T-helper 2 cell treated with Interferon-gamma antibody and Interleukin-4, amounts not matched to agents 100 ng/mL and 5 ng/mL, for 36 hours (primary cell): ENCODE measurements around the gene SERPINA7. TPM values are rescaled to one million over a fixed set of nuclear protein-coding genes. Genes with fewer than 3 reads are reported as not detected.
"Not testable (repeated sequence)": the region's sequence is repeated elsewhere in the genome, so short reads cannot be mapped to it uniquely, and the experiment has no call there.

Experiments used
- intact Hi-C: fragments of 100-400 bp; cut with micrococcal nuclease; formaldehyde crosslinking; loops from one replicate; pipeline ENCODE4 v1.15.1; 2023
- total RNA-seq: library from RNA; stranded (reverse); gene quantifications from 2 replicates; pipeline ENCODE4 v1.2.3, GENCODE V29; 2022

Gene SERPINA7, protein sequence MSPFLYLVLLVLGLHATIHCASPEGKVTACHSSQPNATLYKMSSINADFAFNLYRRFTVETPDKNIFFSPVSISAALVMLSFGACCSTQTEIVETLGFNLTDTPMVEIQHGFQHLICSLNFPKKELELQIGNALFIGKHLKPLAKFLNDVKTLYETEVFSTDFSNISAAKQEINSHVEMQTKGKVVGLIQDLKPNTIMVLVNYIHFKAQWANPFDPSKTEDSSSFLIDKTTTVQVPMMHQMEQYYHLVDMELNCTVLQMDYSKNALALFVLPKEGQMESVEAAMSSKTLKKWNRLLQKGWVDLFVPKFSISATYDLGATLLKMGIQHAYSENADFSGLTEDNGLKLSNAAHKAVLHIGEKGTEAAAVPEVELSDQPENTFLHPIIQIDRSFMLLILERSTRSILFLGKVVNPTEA
- not detected in 2 replicates for total RNA-seq

GRCh38 chrX:106038625-106039024, at the start of gene SERPINA7:
Gene SERPINA7, minus strand, starts transcription at chrX:106038727. Its CDS starts 1,669 bp downstream, at chrX:106037058.
- intact Hi-C loops: no loop called here

DNA sequence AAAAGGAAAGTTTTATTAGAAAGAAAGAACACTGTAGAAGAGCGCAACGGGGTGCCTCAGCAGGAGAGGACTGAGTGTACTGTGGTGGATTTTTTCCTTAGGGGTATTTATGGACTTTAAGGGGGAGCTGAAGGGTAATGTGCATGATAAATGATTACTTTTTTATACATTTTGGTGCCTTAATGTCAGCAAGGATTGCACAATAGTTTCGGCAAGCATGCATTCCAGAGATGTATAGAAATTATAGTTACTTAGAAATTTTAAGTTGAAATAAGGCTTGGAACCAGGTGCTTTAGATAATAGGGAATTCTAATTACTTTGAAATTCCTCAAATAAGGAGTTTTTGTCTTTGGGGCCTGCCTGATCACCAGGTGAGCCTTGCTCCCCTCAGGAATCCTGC, 30.5 kb upstream of the SERPINA7 start:
- intact Hi-C loops: no loop called here

DNA sequence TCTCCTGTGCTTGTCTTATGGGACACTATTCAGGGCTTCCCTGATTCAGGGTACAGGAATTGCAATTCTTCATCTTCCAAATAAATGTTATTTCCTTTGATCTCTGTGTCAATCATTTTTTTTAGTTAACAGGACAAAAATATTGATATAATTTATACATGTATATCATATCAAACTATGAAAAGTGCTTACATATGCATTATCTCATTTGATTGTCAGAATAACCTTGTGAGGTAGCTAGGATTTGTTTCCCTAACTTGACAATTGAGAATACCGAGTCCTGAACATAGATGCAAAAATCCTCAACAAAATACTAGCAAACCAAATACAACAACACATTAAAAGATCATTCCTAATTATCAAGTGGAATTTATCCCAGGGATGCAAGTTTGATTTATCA, 11.5 kb upstream of the SERPINA7 start:
- intact Hi-C loops: no loop called here

DNA sequence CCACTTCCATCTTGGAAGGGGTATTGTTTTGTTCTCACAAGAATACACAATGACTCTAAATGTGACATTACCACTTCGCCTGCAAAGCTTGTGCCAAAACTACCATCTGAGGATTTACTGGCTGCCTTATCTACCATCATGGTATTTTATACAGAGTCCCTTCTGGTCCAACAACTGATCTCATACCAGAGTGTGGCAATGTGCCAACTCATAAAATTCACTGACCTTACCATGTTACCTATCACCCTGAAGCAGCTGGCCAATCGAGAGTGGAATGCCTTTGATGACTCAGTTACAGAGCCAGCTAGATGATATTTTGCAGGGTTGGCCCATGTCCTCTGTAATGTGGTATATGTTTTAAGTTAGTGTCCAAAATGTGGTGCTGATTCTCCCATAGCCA, 3.8 kb upstream of the SERPINA7 start:
- intact Hi-C loops: no loop called here

DNA sequence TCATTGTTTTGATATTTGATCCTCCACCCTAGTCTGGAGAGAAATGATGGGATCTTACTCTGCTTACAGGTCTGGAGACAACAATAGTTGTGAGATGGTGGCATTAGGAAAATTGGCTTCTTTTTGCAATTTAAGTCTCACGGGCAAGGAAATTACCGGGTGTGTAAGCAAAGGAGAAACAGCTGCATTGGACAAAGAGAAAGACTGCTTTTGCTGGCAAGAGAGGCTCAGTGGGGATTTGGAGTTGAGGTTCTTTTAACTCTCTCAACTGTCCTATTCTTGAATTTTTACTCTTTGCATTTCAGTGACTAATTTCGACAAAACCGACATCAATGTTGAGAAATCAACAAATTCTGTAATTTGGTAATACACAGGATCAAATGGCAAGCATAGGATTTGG, 2.3 kb upstream of the SERPINA7 start:
- intact Hi-C loops: no loop called here

GRCh38 chrX:106039920-106040319, 1.4 kb upstream of the SERPINA7 start:
- intact Hi-C loops: no loop called here

DNA sequence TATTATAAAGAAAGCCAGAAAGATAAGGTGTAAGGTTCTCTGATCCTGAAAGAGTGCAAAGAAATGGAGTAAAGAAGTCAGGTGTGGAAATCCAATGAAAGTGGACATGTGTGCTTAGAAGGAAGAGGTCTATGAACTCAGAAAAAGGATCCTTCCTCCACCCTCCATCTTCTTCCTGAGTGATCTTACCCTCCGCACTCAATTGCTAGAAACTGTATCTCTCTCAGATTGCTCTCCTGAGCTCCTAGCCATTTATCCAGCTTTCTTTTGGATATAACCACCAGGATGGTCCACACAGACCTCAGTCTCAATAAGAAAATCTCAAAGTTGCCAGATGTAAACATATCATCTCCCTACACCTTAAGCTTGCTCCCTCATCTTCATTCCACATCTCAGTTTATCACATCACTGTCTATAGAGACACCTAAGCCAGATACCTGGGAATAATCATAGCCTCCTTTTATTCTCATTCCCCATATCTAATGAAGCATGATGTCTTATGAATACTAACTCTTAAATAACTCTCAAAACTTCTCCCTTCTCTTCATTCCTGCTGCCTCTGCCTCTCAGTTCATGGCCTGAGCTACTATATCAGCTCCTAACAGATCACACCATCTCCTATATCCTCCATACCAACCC, 573 bp downstream of the SERPINA7 start:
- intact Hi-C loops: no loop called here

DNA sequence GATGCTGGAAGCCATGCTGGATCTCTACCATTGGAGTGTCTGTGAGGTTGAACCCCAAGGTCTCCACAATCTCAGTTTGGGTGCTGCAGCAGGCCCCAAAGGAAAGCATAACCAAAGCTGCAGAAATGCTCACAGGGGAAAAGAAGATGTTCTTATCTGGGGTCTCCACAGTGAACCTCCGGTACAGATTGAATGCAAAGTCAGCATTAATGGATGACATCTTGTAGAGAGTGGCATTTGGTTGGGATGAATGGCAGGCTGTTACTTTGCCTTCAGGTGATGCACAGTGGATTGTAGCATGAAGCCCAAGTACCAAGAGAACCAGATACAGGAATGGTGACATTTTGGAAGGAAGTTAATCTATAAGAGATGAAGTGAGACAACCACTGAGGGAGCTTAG, 1.8 kb downstream of the SERPINA7 start:
- intact Hi-C loops: no loop called here

- intact Hi-C loops: no loop called here
These were observed 3.5 kb downstream of the SERPINA7 start for GRCh38 chrX:106035064-106035463.

DNA sequence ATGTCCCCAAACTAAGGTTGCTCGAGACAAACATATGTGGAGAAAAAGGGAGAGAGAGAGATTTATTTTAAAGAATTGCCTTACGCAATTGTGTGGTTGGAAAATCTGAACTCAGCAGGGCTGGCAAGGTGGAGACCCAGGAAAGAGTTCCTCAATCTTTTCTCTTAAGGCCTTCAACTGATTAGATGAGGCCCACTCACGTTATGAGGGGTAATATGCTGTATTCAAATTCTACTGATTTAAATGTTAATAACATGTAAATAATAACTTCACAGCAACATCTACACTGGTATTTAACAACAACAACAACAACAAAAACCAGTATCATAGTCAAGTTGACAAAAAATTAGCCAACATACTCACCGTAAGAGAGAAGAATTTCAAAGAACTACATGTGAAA, 14.6 kb downstream of the SERPINA7 start:
- intact Hi-C loops: no loop called here

GRCh38 chrX:106022238-106022637, 16.3 kb downstream of the SERPINA7 start:
- intact Hi-C loops: no loop called here

- intact Hi-C loops: no loop called here
These were observed 24.3 kb downstream of the SERPINA7 start for GRCh38 chrX:106014119-106014775.

DNA sequence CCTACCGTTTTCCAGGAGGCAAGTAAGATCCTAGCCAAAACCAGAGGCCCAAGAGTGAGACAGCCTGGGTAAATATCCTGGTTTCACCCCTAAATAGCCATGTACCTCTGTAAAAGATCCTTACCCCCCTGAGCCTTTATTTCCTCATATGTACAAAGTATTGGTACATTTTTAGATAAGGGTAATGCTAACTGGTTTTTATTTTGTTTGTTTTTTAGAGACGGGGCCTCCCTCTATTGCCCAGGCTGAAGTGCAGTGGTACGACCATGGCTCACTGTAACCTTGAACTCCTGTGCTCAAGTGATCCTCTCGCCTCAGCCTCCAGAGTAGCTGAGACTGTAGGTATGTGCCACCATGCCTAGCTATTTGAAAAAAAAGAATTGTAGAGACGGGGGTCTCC, 29.4 kb downstream of the SERPINA7 start:
- intact Hi-C loops: no loop called here

GRCh38 chrX:106007815-106008214, 30.7 kb downstream of the SERPINA7 start:
- intact Hi-C loops: no loop called here

DNA sequence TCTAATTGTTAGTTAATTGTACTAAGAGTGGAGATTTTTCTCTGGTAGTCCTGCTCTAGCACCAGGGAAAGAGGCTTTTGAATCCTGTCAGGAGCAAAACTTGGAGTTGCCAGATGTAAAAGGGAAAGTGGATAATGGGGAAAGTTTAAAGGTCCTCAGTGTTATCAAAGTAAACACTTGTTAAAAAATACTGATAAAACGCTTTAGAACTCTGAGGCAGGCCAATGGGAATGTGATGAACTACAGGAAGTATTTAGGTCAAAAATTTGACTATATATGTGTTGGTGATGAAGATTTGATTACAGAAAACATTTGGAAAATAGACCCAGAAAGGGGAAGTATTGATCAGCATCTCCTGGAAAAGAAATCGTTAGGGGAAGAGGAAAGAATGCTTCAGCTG, 32.8 kb downstream of the SERPINA7 start:
- intact Hi-C loops: no loop called here

- intact Hi-C loops: not testable (repeated sequence)
These were observed 37.9 kb downstream of the SERPINA7 start for GRCh38 chrX:106000609-106001008.

GRCh38 chrX:106000203-106000602, 38.3 kb downstream of the SERPINA7 start:
- intact Hi-C loops: no loop called here

DNA sequence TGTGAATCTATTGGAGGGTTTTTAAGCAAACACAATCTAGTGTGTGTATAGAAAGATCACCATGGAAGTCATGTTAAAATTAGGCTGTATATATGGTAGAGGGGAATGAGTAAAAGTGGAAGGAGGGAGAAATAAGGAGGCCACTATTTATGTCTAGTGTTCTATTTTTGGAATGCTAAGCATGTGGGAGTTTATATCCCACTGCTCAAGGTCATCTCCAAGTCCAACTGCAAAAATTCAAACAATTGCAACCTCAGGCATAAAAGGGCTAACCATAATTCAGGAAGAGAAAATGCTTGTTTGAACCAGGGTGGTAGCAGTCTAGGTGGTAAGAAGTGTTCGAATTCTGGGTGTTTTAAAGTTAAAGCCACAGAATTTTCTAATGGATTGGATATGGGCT, 39.2 kb downstream of the SERPINA7 start:
- intact Hi-C loops: no loop called here

DNA sequence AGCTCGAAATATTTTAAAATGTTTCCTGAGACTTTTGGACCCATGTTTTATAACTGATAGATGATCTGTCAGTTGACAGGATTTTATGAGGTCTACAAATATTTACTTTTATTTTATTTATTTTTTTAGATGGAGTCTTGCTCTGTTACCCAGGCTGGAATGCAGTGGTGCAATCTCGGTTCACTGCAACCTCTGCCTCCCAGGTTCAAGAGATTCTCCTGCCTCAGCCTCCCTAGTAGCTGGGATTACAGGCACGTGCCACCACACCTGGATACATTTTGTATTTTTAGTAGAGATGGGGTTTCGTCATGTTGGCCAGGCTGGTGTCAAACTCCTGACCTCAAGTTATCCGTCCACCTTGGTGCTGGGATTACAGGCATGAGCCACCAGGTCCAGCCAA, 50.0 kb downstream of the SERPINA7 start:
- intact Hi-C loops: not testable (repeated sequence)
